Forelimb muscle (tissue), 1 donor: ENCODE results near the gene FOXJ1. TPM values are rescaled to one million over a fixed set of nuclear protein-coding genes. Genes with fewer than 3 reads are reported as not detected.
A peak's percentile ranks its signal among the peaks of the same experiment; 100 is the strongest.
"Not testable (repeated sequence)": the region's sequence is repeated elsewhere in the genome, so short reads cannot be mapped to it uniquely, and the experiment has no call there.

Experiments used
- DNase-seq: peaks from one replicate; pipeline ENCODE4 v3.0.0-alpha.2; 2013; ENCODE audit warnings: low read depth
- polyA plus RNA-seq: library from polyadenylated mRNA; unstranded; fragments of 120-200 nt; gene quantifications from one replicate; pipeline ENCODE4 v1.2.1, GENCODE V29; 2013; ENCODE audit not compliant: insufficient read length

The FOXJ1 gene, protein sequence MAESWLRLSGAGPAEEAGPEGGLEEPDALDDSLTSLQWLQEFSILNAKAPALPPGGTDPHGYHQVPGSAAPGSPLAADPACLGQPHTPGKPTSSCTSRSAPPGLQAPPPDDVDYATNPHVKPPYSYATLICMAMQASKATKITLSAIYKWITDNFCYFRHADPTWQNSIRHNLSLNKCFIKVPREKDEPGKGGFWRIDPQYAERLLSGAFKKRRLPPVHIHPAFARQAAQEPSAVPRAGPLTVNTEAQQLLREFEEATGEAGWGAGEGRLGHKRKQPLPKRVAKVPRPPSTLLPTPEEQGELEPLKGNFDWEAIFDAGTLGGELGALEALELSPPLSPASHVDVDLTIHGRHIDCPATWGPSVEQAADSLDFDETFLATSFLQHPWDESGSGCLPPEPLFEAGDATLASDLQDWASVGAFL
- polyA plus RNA-seq = 0.05 TPM

DNA sequence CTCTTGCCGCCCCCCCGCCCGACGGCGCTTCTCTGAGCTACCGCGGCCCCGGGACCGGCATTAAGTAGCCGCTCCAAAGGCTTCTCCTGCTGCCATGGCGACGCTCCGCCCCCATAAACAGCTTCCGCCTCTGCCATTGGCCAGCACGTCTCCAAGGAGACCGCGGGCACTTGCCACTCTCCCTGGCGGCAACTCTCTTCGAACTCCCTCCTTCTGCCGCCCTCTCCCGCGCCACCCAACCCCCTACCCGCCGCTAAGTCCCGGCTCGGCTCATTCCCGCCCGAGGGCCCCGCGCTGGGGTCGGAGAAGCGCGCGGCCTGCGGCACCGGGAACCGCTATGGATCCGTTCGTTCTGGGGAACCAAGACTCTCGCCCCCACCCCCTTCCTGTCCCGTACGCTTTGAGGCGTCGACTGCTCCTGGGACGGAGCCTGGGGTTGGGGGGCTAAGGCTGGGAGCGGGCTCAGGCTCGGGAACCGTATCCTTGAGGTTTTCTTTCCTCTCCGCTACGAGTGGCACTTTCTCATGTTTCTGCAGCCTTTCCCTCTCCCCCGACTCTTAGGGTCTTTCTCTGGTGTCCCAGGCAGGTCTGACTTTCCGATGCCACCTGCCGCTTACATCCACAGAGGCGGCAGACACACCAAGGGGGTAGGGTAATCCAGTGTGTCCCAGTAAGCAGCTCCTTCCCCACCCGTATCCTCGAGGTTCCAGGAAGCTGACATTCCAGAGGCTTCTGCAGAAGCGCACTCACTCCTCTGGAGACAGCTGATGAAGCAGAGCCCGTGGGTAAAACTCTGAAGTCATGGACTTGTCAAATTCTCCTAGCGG, at the start of gene FOXJ1:
Gene FOXJ1, minus strand, starts transcription at position 34 of the 827 bp plus-strand sequence. CDS start 850 bp downstream, outside the sequence.
- DNase-seq = peak; percentile 26

DNA sequence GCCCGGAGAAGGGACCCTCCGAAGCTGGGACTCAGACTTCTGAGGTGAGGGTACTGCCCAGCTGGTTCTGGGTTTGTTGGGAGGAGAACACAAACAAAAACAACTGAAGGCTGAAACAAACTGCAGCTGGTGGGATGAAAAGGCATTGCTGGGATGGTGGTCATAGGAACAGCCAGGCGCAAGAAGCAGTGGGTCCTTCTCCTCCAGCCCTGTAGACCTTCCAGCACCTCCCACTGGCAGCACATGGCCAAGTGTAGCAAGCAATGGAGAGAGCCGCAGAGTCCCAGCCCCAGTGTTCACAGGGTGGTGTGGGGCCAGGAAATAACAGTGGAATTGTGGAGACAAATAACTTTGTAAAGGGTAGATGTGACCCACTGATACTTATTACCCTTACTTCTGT, 48.7 kb upstream of the FOXJ1 start:
- DNase-seq = no peak

DNA sequence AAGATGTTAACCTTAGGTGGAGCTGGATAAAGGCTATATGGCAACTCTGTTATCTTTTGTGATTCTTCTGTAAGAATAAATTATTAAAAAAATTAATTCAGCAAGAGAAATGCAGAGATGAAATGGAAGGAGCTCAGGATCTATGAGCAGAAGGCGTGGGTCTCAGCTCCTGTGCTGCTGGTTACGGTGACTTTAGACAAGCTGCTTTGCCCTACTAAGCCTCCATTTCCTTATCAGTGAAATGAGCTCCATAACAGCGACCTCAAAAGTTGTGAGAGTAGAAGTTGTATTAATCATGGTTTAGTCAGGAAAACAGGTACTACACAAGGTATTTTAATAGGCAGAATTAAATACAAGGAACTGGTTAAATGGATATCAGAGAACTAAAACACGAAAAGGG, 48.2 kb upstream of the FOXJ1 start:
- no peak for DNase-seq

DNA sequence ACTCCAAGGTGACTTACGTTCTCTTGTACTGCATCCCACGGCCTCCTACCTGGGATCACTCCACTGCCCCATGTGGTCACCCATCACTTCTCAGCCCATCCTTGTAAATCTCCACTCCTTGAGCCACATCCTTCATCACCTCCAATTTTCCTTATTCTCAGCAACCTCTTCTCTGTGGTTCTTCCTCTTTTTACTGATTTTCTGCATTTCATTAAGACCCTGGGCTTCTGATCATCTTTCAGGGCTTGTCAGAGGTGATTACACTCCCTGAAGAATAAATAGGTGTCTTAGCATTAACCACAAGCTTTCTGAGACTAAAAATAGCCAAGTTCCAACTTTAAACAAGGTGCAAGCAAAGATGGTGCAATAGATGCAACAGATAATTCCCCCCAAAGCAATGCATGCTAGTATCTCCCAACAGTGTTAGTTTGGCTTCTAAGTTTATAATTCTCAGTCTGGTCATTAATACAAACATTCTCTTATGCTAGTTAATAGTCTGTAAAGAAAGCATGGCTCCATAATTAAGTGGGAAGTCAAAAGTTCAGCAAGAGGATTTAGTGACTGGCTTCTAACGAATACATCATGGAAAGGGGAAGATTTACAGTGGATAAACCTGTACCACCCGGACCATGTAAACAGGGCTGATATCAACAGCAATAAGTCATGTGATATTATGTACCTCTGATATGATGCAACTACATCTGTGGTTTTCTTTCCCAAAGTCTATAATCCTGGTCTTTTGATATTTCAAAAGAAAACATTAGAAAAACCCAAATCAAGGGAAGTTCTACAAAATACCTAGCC, 47.4 kb upstream of the FOXJ1 start:
- no peak for DNase-seq

DNA sequence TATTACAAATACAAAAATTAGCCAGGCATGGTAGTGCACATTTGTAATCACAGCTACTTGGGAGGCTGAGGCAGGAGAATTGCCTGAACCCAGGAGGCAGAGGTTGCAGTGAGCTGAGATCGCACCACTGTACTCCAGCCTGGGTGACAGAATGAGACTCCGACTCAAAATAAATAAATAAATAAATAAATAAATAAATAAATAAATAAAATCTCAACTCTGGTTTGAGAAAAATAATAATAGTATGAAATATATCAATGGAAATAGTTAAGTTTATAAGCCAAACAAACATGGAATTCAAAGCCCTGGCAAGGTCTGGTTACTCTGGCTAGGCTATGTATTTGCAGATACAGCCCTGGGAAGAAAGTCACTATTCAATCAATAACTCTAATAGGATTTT, 45.7 kb upstream of the FOXJ1 start:
- not testable (repeated sequence) for DNase-seq

DNA sequence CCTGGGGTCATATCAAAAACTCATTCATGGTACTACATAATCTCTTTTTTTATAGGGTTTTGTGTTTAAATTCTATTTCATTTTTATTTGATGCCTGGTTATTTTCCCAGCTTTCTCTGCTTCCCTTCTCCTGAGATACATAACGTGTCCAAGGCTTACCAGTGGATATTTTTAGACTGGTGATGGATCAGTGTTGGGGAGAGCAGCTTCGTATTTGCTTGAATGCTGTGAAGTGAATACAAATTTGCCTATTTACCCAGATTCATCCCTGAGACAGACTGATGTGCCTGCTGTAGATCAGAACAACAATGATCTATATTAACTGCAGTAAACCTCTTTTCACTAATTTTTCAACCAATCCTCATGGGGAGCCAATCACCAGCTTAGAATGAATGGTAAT, 43.2 kb upstream of the FOXJ1 start:
- no peak for DNase-seq

DNA sequence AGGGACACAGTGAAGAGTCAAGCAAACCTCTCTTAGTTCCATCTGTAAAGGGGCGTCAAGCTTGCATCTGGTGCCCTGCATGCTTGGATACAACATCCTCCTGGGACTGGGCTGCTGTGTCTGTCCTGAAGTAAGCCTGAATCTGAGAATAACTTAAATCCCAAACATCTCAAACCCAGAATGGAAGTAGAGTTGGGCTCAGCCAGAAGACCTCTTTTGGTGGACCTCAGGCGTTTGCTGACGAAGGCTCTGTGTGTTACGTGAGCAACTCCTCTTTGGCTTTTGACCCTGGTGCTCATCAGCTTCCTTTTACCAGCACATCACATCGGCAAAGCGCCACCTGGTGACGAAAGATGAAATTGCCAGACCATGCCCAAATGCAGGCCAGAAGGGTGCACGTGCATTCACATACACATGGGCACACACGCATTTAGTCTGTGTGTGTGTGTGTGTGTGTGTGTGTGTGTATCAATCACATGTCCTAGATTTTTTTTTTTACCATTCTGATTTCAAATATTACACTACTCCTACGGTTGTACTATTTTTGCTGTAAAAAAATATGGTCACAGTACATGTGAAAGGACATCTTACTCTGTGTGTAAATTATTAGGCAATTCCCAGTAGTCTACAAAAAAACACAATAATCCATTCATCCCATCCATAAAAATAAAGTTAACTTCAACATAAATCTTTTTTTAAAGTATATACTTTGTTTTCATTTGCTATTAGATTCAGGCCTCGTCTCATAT, 41.1 kb upstream of the FOXJ1 start:
- DNase-seq = peak; percentile 65

DNA sequence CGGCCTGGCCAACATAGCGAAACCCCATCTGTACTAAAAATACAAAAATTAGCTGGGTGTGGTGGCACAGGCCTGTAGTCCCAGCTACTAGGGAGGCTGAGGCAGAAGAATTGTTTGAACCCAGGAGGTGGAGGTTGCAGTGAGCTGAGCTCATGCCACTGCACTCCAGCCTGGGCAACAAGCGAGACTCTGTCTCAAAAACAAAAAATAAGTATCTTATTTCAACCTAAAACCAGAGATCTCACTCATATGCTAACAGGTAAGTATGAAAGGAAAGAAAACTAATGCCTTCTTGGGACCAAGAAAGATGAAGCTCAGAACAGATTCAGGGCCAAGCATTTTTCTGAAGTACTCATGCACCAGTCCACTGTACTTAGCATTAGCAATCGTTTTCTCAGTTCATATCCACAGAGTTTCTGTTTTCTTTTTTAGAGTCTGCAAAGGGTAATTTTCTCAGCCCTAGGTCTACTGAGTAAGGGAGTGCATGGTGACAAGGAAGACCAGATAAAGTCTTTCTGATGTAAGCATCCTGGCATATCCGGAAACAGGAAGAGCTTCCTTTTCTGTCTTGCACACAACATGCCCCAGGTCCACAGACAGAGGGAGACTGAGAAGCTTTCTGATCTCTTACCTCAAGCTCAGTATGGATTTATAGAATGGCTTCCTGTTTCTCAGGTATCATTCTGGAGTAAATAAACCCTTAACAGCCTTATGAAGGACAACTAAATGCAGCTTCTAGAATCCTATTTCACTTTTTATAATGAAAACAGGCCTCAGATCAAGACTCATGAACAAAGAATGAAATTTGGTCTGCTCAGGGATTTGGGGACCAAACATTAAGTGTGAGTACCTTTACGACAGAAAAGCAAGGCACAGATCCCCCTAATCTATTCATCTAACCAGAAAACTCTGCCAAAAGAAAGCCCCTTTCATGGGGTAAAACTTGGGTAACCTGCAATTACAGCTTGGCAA, 38.7 kb upstream of the FOXJ1 start:
- no peak for DNase-seq

DNA sequence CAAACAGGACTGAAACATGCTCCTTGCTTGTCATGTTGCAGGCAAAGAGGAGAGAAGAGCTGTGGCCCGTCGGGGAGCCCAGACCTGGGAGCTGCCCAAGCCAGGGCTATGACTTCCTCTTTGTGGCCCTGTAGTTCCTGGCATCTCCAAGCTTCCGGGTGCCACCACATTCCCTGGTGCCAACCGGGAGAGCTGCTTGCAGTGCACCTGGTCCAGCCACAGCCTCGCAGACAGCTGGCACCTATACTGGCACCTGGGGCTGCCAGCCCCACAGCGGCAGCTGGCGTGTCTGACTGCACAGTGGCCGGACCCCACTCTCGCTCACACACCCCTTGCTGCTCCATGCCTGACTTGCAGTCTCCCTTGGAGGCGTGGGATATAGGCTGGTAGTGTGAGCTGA, 37.1 kb upstream of the FOXJ1 start:
- DNase-seq = no peak

DNA sequence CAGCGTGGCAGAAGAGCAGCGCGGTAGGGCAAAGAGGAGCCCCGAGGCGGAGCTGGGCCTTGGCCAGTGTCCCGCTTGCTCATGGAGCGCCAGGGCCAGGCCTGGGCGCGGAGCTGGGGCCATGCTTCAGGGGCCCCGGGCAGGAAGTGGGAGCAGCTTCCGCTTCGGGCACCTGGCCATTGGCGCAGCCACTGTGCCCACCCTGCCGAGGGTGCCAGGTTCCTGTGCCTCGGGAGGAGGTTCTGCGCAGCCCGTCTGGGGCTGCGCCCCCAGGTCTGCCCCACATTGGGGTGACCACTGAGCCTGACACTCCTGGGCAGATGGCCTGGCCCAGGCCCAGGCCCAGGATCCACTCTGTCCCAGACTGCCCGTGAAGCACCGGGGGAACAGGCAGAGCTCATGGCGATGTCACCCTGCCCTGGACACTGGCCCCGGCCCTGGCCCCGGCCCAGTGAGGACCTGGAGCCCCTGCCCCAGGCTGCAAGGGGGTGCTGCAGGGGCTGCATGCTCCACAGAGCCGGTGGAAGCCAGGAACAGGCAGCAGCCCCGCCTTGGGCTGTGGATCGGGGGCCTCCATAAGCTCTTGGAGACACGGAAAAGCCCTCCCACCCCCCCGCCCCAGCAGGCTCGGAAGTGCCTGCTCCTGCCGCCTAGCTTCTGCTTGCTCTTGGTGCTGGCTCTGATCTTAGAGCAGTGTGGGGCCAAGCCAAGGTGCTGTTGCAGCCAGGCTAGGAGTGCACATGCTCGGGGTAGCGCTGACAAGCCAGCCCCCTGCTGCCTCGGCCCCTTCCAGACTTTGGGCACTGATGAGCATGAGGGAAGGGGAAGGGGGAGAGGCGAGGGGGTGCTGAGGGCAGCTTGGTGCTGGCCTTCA, 35.9 kb upstream of the FOXJ1 start:
- DNase-seq = no peak

DNA sequence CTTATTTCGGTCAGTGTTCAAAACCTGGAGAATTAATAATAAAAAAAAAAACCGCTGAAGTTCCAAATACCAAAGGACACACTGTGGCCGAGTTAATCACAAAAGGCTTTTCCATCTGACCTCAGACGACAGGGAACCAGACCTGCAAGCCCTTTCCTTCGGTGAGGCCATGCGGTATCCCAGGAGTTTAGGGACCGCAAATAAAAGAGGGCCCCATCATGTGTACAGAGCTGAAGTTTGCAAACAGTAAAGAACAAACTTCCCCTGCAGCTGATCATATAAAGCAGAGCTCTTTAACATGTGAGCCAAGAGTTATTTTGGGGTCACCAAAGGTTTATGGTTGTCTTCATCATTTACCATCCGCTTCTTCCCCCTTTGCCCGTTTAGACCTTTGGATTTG, 33.0 kb upstream of the FOXJ1 start:
- DNase-seq = no peak

DNA sequence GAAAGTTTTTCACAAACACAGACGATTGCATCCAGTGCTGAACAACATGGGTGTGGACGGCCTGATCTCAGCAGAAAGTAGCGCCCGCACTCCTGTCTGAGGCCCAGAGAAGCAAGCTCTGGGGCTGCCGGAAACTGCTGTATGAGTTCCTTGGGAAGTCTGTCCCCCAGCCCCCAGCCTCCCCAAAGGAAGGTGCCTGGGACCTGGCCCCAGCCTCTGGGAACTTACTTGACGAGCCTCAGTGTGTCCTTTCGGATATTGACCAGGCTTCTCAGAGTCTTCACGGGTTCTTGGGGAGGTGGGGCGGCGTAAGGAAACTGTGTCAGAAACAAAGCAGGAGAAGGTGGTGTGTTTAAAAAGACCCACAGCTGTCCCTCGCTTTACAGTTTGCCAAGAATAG, 32.4 kb upstream of the FOXJ1 start:
- no peak for DNase-seq

DNA sequence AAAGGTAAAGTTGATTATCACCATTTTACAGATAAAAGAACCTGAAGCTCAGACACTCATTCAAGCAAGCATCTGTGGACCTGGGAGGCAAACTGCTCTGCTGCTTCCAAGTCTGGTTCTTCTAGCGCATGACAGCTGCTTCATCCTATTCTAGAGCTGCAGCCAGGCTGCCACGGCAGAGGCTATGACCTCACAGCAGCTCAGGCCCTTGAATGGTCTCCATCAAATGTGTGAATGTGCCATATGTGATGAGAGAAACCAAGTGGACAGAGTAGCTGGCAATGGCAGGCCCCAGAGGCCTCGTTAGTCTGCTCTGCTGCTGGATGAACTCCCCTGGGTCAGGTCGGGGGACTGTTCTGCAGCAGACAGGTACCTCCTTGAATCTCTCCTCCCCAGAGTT, 30.7 kb upstream of the FOXJ1 start:
- DNase-seq = no peak

DNA sequence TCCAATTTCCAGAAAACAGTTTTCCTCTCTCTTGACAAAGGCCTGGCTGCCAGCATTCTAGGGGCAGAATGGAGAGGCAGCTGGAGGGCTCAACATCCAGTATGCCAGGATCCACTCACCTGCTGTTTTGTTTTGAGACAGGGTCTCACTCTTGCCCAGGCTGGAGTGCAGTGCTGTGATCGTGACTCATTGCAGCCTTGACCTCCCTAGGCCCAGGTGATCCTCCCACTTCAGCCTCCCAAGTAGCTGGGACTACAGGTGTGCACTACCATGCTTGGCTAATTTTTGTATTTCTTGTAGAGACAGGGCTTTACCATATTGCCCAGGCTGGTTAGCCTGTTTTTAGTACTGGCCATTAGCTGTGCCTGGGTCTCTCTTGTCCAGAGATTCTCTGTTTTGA, 29.1 kb upstream of the FOXJ1 start:
- no peak for DNase-seq

DNA sequence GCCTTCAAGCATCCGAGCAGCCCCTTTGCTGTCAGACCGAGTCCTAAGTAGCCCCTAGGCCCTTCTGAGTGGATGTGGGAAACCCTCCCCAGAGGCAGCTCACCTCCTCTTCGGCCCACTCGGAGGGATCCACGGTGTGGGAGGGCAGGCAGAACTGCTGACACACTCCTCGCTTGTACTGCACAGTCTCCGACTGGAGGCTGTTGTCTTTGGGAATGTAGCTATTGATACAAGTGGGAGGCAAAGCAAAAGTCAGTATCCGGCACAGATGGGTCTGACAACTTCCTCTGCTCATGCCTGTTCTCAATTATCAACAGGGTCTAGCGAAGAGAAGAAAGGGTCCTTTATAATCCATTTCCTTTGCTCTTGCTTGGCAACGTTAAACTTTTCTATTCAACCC, 25.9 kb upstream of the FOXJ1 start:
- DNase-seq = no peak

DNA sequence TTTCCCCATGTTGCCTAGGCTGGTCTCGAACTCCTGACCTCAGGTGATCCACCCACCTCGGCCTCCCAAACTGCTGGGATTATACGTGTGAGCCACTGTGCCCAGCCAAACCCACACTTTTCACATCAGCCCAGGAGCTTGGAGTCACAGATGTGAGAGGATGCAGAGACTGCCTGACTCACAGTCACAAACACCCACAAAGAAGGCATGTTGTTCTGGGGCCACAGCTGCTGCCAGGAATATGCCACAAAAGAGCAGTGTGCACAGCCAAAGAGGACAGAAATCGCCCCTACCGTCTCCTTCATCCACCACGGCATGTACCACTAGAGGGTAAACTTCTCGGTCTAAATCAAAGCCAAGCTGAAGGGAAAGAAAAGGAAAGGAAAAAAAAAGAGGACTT, 25.1 kb upstream of the FOXJ1 start:
- no peak for DNase-seq

DNA sequence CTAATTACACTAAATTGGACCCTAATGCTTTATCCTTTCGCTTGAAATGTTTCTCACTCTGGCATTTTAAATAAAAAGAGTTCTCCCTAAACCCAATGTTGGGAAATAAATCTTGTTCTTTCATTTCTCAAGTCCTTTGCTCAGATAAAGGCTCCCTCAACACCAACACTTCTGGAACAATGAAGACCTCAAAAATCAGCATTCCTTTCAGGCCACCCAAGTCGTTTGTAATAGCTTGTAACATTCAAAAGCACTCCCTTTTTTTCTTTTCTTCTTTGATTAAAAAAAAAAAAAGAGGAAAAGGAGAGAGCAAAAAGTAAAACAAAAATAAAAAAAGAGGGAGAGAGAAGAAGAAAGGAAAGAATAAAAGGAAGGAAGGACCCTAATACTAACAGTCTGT, 23.3 kb upstream of the FOXJ1 start:
- no peak for DNase-seq

DNA sequence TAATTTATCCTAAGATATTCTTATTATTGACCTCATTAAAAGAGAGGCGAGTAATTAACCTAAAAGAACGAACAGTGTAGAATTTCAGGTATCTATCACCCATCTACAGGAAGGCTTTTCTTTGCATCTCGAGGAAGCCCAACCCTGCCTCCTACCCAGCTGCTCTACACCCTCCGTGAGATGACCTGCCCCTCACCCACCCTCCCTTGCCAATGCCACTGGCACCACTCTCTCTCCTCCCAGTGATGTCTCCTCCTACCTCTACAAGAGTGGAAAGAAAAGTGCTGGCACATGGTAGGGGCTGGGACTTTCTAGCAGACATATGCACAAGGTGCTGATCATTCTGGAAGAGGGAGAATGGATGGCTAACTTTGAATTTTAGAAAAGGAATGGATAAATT, 22.9 kb upstream of the FOXJ1 start:
- no peak for DNase-seq

DNA sequence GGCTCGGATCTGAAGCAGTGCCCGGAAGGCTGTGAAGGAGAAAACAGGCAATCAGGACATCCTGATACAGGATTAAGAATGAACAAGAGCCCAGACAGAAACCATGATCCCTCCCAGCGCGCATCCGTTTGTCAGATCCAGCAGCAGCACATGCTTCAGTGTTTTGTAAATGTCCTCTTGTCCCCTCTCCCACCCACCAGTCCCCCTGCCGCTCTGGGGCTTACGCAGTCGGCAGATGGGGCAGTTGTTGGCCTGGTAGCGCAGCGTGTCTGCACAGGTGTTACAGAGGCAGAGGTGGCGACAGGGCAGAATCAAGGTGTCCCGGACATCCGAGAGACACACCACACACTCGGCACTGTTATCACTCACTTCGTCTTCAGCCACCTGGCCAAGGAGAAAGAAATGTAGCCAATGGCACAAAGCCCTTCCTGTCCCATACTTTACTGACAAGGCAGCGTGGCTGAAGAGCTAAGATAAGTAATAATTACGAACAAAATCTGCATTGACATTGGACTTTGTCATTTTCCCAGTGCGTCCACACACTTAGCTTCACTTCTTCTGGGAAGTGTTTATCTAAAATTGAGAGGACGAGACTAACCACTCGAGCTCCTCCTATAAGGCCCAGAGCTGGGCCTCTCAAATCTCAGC, 20.7 kb upstream of the FOXJ1 start:
- DNase-seq = no peak
